Smooth muscle cell (in vitro differentiated cells): Measurements from ENCODE around the gene NOX5. TPM values are rescaled to one million over a fixed set of nuclear protein-coding genes. Genes with fewer than 3 reads are reported as not detected.

Experiments used
- DNase-seq: peaks from one replicate; lab custom pipeline; 2025; ENCODE audit not compliant: unreplicated experiment; lab: John Stamatoyannopoulos, UW
- H2AFZ ChIP-seq: fragments of 200-600 bp; sonication (generic); 2 replicates; pipeline ENCODE4 v1.6.0; 2016; ENCODE audit warnings: antibody characterized with exemption, low read depth, mild to moderate bottlenecking
- H3F3A ChIP-seq: fragments of 200-600 bp; sonication (generic); 2 replicates; pipeline ENCODE4 v1.6.0; 2017; ENCODE audit warnings: antibody characterized with exemption, low read depth
- H3K27ac ChIP-seq: fragments of 200-600 bp; sonication (generic); 2 replicates; pipeline ENCODE4 v1.5.1; 2016; ENCODE audit warnings: low read depth, mild to moderate bottlenecking
- H3K27me3 ChIP-seq: fragments of 200-600 bp; sonication (generic); 2 replicates; pipeline ENCODE4 v1.6.1; 2016; ENCODE audit warnings: low read depth, mild to moderate bottlenecking
- H3K36me3 ChIP-seq: fragments of 200-600 bp; sonication (generic); 2 replicates; pipeline ENCODE4 v1.5.1; 2016; ENCODE audit warnings: low read depth
- H3K4me1 ChIP-seq: fragments of 200-600 bp; sonication (generic); 2 replicates; pipeline ENCODE4 v1.5.1; 2016; ENCODE audit warnings: low read depth
- H3K4me2 ChIP-seq: fragments of 200-600 bp; sonication (generic); 2 replicates; pipeline ENCODE4 v1.6.0; 2016; ENCODE audit warnings: mild to moderate bottlenecking
- H3K4me3 ChIP-seq: fragments of 200-600 bp; sonication (generic); 2 replicates; pipeline ENCODE4 v1.5.1; 2016; ENCODE audit warnings: mild to moderate bottlenecking
- H3K79me2 ChIP-seq: fragments of 200-600 bp; sonication (generic); 2 replicates; pipeline ENCODE4 v1.6.0; 2016; ENCODE audit warnings: low read depth, mild to moderate bottlenecking
- H3K9ac ChIP-seq: fragments of 200-600 bp; sonication (generic); 2 replicates; pipeline ENCODE4 v1.6.0; 2016; ENCODE audit warnings: low read depth
- H3K9me3 ChIP-seq: fragments of 200-600 bp; sonication (generic); replicated peaks from 2 replicates; pipeline ENCODE4 v1.5.1; 2016; ENCODE audit warnings: low read depth
- H4K20me1 ChIP-seq: fragments of 200-600 bp; sonication (generic); 2 replicates; pipeline ENCODE4 v1.6.0; 2016; ENCODE audit warnings: low read depth
- CTCF ChIP-seq: fragments of 200-600 bp; sonication (generic); IDR thresholded peaks from 2 replicates; pipeline ENCODE4 v1.5.1; 2017; ENCODE audit warnings: borderline replicate concordance, mild to moderate bottlenecking, antibody characterized with exemption; ENCODE audit not compliant: insufficient read depth, poor library complexity, severe bottlenecking
- WGBS: methylation state at CpG from one replicate; pipeline ENCODE4 v1.1.7; 2016; ENCODE audit warnings: low lambda C conversion rate; 5-methylcytosine and 5-hydroxymethylcytosine counted together
- polyA plus RNA-seq: library from polyadenylated mRNA; unstranded; fragments of >200 nt; fragmentation: Nextera tagmentation; extraction: Ambion mirVana; gene quantifications from 2 replicates; pipeline ENCODE4 v1.2.1, GENCODE V29; 2016
- total RNA-seq: library from RNA; depleted of rRNA; stranded (reverse); fragments of >200 nt; gene quantifications from 2 replicates; pipeline ENCODE4 v1.2.3, GENCODE V29; 2014

Gene NOX5
- total and polyA plus RNA-seq, 2 experiments from 2014 or later, result 0.16 to 0.22 TPM

GRCh38 chr15:69087366-69087976 is 73.0 kb downstream of the NOX5 start:
- Histone ChIP-seq H2AFZ (no peak overlapping the region), H3K4me2 (no peak overlapping the region), H3K4me3 (no peak overlapping the region), H3K9ac (no peak overlapping the region), H3K27ac (no peak overlapping the region), H3F3A (no peaks in the 10 kb centered on the region), H3K4me1 (peaks cover 21% of the 10 kb centered on the region), H3K36me3 (no peaks in the 10 kb centered on the region), H3K27me3 (peaks cover 47% of the 10 kb centered on the region), H3K9me3 (no peaks in the 10 kb centered on the region), H3K79me2 (no peaks in the 10 kb centered on the region), H4K20me1 (no peaks in the 10 kb centered on the region)
- DNase-seq, result no peak
- TF ChIP-seq CTCF, result no peak
- 71% methylated on average over 5 of the region's 5 CpGs for WGBS

- no peaks in the 10 kb centered on the region for H3F3A ChIP-seq
- DNase-seq, result no peak
- H3K9me3 ChIP-seq, result no peaks in the 10 kb centered on the region
- no peak overlapping the region for H3K27ac ChIP-seq
- no peak overlapping the region for H3K4me3 ChIP-seq
- H2AFZ ChIP-seq, result no peak overlapping the region
- H3K36me3 ChIP-seq, result no peaks in the 10 kb centered on the region
- H3K9ac ChIP-seq, result no peak overlapping the region
- H4K20me1 ChIP-seq, result no peaks in the 10 kb centered on the region
- WGBS, result 35% methylated on average over 10 of the region's 10 CpGs
- peaks cover 21% of the 10 kb centered on the region for H3K4me1 ChIP-seq
- peaks cover 47% of the 10 kb centered on the region for H3K27me3 ChIP-seq
- no peak overlapping the region for H3K4me2 ChIP-seq
- TF ChIP-seq CTCF, result no peak
- H3K79me2 ChIP-seq, result no peaks in the 10 kb centered on the region
Observed at GRCh38 chr15:69088300-69088965, 73.9 kb downstream of the NOX5 start.

DNA sequence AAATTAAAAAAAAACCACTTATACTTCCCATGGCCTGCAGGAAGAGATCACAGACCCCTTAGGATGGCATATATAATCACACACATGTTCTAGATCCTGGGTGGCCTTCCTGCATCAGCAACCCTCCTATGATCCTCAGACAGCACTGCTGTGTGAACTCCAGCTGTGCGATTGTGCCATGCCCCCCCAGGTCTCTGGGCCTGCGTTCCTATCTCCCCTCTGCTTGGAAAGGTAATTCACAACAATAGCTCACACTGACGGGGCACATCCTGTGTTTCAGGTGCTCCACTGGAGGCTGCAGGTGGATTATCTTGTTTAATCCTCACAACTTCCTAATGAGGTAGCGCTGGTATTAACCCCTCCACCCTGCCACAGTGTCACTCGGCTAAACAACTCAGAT is 74.8 kb downstream of the NOX5 start:
- H3K27ac ChIP-seq, result no peak overlapping the region
- H3K4me1 ChIP-seq, result peaks cover 21% of the 10 kb centered on the region
- no peaks in the 10 kb centered on the region for H3F3A ChIP-seq
- H3K36me3 ChIP-seq, result no peaks in the 10 kb centered on the region
- H3K27me3 ChIP-seq, result peaks cover 47% of the 10 kb centered on the region
- no peaks in the 10 kb centered on the region for H4K20me1 ChIP-seq
- DNase-seq, result no peak
- no peak for TF ChIP-seq CTCF
- H3K4me2 ChIP-seq, result no peak overlapping the region
- no peak overlapping the region for H3K4me3 ChIP-seq
- 44% methylated on average over 5 of the region's 5 CpGs for WGBS
- no peak overlapping the region for H2AFZ ChIP-seq
- no peaks in the 10 kb centered on the region for H3K9me3 ChIP-seq
- no peak overlapping the region for H3K9ac ChIP-seq
- no peaks in the 10 kb centered on the region for H3K79me2 ChIP-seq
